Measurements from ENCODE around the gene EMP1. TPM values are rescaled to one million over a fixed set of nuclear protein-coding genes. Genes with fewer than 3 reads are reported as not detected.

Gene EMP1
- polyA plus RNA-seq, 3 donors: 2.7 to 6.3 (median 3.1) TPM

DNA sequence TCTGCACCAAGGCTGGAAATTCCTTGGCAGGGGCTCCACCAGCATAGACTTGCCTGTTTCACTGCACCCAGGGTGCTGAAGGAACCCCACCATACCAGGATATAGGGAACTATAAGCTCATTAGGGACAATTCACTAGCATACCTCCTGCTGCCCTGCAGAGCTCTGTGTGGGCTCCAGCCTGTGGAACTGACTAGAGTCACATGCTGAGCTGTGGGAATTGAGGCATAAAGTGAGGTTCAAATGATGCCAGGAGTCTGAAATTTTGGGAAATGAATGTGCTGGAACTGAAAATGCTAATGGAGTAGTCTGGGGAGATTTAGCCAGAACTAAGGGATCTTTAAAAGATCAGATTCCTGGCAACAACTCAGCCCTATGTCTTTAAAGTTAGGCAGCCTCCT is 7.3 kb upstream of the EMP1 start:
- H3K27me3 ChIP-seq (ENCODE audit: control insufficient read depth in 2 of 2, insufficient read depth in 2 of 2, low read length in 2 of 2): no peaks in the 10 kb centered on the region
- Mint-ChIP-seq H3K27ac (no peak overlapping the region), H3K36me3 (no peaks in the 10 kb centered on the region), H3K4me1 (peaks cover 2% of the 10 kb centered on the region), H3K27me3 (ENCODE audit: low read depth in 3 of 3) (peaks cover 0 to 4% (median 0%) of the 10 kb centered on the region in 3 donors), H3K4me3 (no peak overlapping the region), H3K9me3 (no peaks in the 10 kb centered on the region)
- no peak for DNase-seq
- no peaks in the 10 kb centered on the region for H4K20me1 ChIP-seq (ENCODE audit: insufficient read depth, low read length)
- H3K79me2 ChIP-seq (ENCODE audit: insufficient read depth, low read length): no peaks in the 10 kb centered on the region
- no peak overlapping the region for H3K4me2 ChIP-seq (replicated peaks; ENCODE audit: extremely low read depth, low read length, poor library complexity, severe bottlenecking)
- H3K36me3 ChIP-seq (replicated peaks in 1 of 2; ENCODE audit: control insufficient read depth in 1 of 2, insufficient read depth in 2 of 2, low read length in 2 of 2): no peaks in the 10 kb centered on the region
- H3K4me1 ChIP-seq (ENCODE audit: control insufficient read depth in 1 of 2, insufficient read depth in 2 of 2, low read length in 2 of 2): no peaks in the 10 kb centered on the region
- intact Hi-C loops (cut with micrococcal nuclease): no loop called here
- H3K9ac ChIP-seq (ENCODE audit: insufficient read depth, low read length, poor library complexity, severe bottlenecking): no peak overlapping the region
- H3K27ac ChIP-seq (ENCODE audit: low read depth in 1 of 2, low read length in 2 of 2): no peak overlapping the region
- H3K4me3 ChIP-seq (replicated peaks in 1 of 3; ENCODE audit: low read depth in 2 of 3, low read length in 3 of 3): no peak overlapping the region
- H2AFZ ChIP-seq (ENCODE audit: insufficient read depth, low read depth, low read length, poor library complexity, severe bottlenecking): no peak overlapping the region
- TF ChIP-seq, protein P1, sequence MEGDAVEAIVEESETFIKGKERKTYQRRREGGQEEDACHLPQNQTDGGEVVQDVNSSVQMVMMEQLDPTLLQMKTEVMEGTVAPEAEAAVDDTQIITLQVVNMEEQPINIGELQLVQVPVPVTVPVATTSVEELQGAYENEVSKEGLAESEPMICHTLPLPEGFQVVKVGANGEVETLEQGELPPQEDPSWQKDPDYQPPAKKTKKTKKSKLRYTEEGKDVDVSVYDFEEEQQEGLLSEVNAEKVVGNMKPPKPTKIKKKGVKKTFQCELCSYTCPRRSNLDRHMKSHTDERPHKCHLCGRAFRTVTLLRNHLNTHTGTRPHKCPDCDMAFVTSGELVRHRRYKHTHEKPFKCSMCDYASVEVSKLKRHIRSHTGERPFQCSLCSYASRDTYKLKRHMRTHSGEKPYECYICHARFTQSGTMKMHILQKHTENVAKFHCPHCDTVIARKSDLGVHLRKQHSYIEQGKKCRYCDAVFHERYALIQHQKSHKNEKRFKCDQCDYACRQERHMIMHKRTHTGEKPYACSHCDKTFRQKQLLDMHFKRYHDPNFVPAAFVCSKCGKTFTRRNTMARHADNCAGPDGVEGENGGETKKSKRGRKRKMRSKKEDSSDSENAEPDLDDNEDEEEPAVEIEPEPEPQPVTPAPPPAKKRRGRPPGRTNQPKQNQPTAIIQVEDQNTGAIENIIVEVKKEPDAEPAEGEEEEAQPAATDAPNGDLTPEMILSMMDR (IDR thresholded peaks at IDR 0.05): no peak
- H3K9me3 ChIP-seq (replicated peaks in 1 of 2; ENCODE audit: control insufficient read depth in 1 of 2, insufficient read depth in 1 of 2, low read length in 2 of 2): no peaks in the 10 kb centered on the region

DNA sequence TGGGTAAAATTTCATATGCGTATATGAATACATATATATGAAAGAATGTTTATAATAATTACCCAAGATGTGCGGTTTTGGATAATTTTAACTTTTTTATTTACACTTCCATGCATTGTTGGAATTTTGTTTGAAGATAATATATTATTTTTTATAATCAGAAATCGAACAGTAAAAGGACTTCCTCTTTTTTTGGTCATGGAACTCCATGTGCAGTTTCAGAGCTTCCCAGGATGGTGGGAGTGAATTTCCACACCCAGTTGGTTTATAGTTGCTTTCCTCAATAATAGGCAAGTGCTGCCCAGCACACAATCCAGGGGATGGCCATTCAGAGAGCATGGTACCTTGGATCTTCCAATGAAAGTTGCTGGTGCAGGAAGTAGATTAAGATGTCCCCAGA is 6.3 kb upstream of the EMP1 start:
- H2AFZ ChIP-seq (ENCODE audit: insufficient read depth, low read depth, low read length, poor library complexity, severe bottlenecking): no peak overlapping the region
- no peak overlapping the region for H3K4me2 ChIP-seq (replicated peaks; ENCODE audit: extremely low read depth, low read length, poor library complexity, severe bottlenecking)
- H3K36me3 Mint-ChIP-seq: no peaks in the 10 kb centered on the region
- TF ChIP-seq, protein P1 (IDR thresholded peaks at IDR 0.05): no peak
- H3K79me2 ChIP-seq (ENCODE audit: insufficient read depth, low read length): no peaks in the 10 kb centered on the region
- H3K4me1 Mint-ChIP-seq: peaks cover 8% of the 10 kb centered on the region
- peaks cover 0 to 2% (median 0%) of the 10 kb centered on the region in 3 donors for H3K27me3 Mint-ChIP-seq (ENCODE audit: low read depth in 3 of 3)
- H3K9me3 ChIP-seq (replicated peaks in 1 of 2; ENCODE audit: control insufficient read depth in 1 of 2, insufficient read depth in 1 of 2, low read length in 2 of 2): no peaks in the 10 kb centered on the region
- H3K9me3 Mint-ChIP-seq: peaks cover 0 to 2% (median 0%) of the 10 kb centered on the region in 7 donors
- no peak for DNase-seq
- no peaks in the 10 kb centered on the region for H3K36me3 ChIP-seq (replicated peaks in 1 of 2; ENCODE audit: control insufficient read depth in 1 of 2, insufficient read depth in 2 of 2, low read length in 2 of 2)
- WGBS (ENCODE audit: insufficient coverage): no CpG with 5 or more reads among the region's 3 CpGs
- H3K27me3 ChIP-seq (ENCODE audit: control insufficient read depth in 2 of 2, insufficient read depth in 2 of 2, low read length in 2 of 2): no peaks in the 10 kb centered on the region
- H3K9ac ChIP-seq (ENCODE audit: insufficient read depth, low read length, poor library complexity, severe bottlenecking): no peak overlapping the region
- no peak overlapping the region for H3K27ac ChIP-seq (ENCODE audit: low read depth in 1 of 2, low read length in 2 of 2)
- H3K4me1 ChIP-seq (ENCODE audit: control insufficient read depth in 1 of 2, insufficient read depth in 2 of 2, low read length in 2 of 2): peaks cover 0 to 4% of the 10 kb centered on the region in 2 donors
- H3K4me3 Mint-ChIP-seq: no peak overlapping the region
- intact Hi-C loops (cut with micrococcal nuclease): no loop called here
- no peak overlapping the region for H3K27ac Mint-ChIP-seq
- no peak overlapping the region for H3K4me3 ChIP-seq (replicated peaks in 1 of 3; ENCODE audit: low read depth in 2 of 3, low read length in 3 of 3)
- no peaks in the 10 kb centered on the region for H4K20me1 ChIP-seq (ENCODE audit: insufficient read depth, low read length)

Data from CD14-positive monocyte (primary cell).